A549 (cell line): Measurements from ENCODE around the gene ITSN2.

Experiments
- BHLHE40 ChIP-seq: IDR thresholded peaks from 2 replicates; pipeline ENCODE4 v1.6.1; 2012; ENCODE audit warnings: low read depth, low read length, inconsistent platforms
- NR3C1 ChIP-seq: fragments of >200 bp; sonication (Bioruptor Twin); formaldehyde crosslinking; IDR thresholded peaks from 3 replicates; pipeline ENCODE4 v1.6.1; 2017
- PHF8 ChIP-seq: fragments of 200-600 bp; sonication (generic); IDR thresholded peaks from 2 replicates; pipeline ENCODE4 v1.6.1; 2016; ENCODE audit warnings: low read depth, mild to moderate bottlenecking, antibody characterized with exemption, moderate library complexity, borderline replicate concordance
- RCOR1 ChIP-seq: fragments of 150-350 bp; IDR thresholded peaks from 2 replicates; pipeline ENCODE4 v1.6.1; 2014; ENCODE audit warnings: antibody characterized with exemption, low read length, low read depth
- TP53 ChIP-seq: fragments of 250-450 bp; sonication (Bioruptor Pico); IDR thresholded peaks from 2 replicates; pipeline ENCODE4 v1.5.0; 2021; ENCODE audit warnings: mild to moderate bottlenecking, moderate library complexity
- TF ChIP-seq, protein P1 (sequence below): fragments of >200 bp; sonication (Bioruptor Twin); formaldehyde crosslinking; IDR thresholded peaks from 3 replicates; pipeline ENCODE4 v1.5.1; 2016
- TF ChIP-seq, protein P2 (sequence below): IDR thresholded peaks from 2 replicates; pipeline ENCODE4 v1.6.1; 2012

DNA sequence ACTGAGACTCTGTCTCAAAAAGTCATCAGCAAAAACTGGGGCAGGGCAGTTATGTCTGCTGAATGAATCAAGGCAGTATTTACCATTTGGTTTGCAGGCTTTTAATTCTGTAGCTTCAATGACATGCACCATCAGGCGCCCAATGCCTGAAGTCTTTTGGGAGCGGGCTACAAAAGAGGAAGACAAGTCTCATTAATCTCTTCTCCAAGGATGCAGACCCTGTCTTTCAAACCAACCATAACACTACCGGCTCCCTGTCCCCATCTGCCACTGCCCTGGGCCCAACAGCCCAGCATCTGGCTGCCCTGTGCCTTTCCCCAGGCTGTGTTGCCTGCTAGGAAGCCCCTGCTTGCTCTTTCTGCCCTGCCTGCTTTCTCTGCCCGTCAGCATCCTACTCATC, 155.2 kb downstream of the ITSN2 start:
- TF ChIP-seq, protein P1, sequence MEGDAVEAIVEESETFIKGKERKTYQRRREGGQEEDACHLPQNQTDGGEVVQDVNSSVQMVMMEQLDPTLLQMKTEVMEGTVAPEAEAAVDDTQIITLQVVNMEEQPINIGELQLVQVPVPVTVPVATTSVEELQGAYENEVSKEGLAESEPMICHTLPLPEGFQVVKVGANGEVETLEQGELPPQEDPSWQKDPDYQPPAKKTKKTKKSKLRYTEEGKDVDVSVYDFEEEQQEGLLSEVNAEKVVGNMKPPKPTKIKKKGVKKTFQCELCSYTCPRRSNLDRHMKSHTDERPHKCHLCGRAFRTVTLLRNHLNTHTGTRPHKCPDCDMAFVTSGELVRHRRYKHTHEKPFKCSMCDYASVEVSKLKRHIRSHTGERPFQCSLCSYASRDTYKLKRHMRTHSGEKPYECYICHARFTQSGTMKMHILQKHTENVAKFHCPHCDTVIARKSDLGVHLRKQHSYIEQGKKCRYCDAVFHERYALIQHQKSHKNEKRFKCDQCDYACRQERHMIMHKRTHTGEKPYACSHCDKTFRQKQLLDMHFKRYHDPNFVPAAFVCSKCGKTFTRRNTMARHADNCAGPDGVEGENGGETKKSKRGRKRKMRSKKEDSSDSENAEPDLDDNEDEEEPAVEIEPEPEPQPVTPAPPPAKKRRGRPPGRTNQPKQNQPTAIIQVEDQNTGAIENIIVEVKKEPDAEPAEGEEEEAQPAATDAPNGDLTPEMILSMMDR, result no peak
- TF ChIP-seq RCOR1, result no peak
- TF ChIP-seq, protein P2, sequence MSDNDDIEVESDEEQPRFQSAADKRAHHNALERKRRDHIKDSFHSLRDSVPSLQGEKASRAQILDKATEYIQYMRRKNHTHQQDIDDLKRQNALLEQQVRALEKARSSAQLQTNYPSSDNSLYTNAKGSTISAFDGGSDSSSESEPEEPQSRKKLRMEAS, result no peak
- no peak for TF ChIP-seq NR3C1
- no peak for TF ChIP-seq TP53 (CRISPR knock-in tag)
- TF ChIP-seq BHLHE40, result no peak
- TF ChIP-seq PHF8, result no peak
